IPS-15b (cell line): Measurements from ENCODE around the gene SMYD3.

Source experiments
- H3K27me3 ChIP-seq: one replicate; pipeline ENCODE4 v1.6.1; 2013; ENCODE audit warnings: low read length; ENCODE audit not compliant: control insufficient read depth, insufficient read depth
- H3K36me3 ChIP-seq: one replicate; pipeline ENCODE4 v1.6.1; 2013; ENCODE audit warnings: low read length; ENCODE audit not compliant: control insufficient read depth, insufficient read depth
- H3K4me1 ChIP-seq: one replicate; pipeline ENCODE4 v1.6.1; 2013; ENCODE audit warnings: mild to moderate bottlenecking, low read length; ENCODE audit not compliant: control insufficient read depth, insufficient read depth
- H3K4me3 ChIP-seq: one replicate; pipeline ENCODE4 v1.5.1; 2013; ENCODE audit warnings: low read depth, low read length
- H3K9ac ChIP-seq: one replicate; pipeline ENCODE4 v1.6.1; 2013; ENCODE audit warnings: low read depth, mild to moderate bottlenecking, low read length
- H3K9me3 ChIP-seq: one replicate; pipeline ENCODE4 v1.6.1; 2013; ENCODE audit warnings: mild to moderate bottlenecking, low read length; ENCODE audit not compliant: control insufficient read depth, insufficient read depth

The SMYD3 gene

GRCh38 chr1:246189126-246189525 is 318.0 kb downstream of the SMYD3 start:
- Histone ChIP-seq H3K36me3 (no peaks in the 10 kb centered on the region), H3K27me3 (no peaks in the 10 kb centered on the region), H3K4me3 (no peak overlapping the region), H3K9ac (no peak overlapping the region), H3K9me3 (no peaks in the 10 kb centered on the region), H3K4me1 (no peaks in the 10 kb centered on the region)

DNA sequence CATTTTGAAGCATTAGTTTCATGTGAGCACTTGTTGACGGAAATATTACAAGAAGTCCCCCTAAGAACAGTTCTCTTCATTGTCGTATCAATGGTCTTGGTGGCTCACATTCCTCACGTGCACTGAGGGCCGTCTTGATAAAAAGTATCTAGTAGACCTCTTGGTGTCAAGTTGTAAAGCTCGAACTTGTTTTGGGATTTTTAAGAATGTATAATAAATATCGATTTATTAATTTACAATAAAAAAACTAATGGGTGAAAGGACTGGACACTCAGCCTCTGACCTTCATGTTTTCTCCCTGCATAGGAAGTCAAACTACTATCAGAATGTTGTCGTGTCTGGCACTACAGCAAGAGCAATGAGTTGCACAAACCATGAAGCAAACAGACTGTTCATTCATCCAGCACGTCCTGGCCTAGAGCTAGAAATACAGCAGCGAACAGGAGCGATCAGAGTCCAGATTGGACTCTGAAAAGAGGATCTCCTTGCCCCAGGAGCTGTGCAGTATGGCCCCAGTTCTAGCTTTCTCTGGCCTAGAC is 319.2 kb downstream of the SMYD3 start:
- Histone ChIP-seq H3K9me3 (no peaks in the 10 kb centered on the region), H3K4me1 (no peaks in the 10 kb centered on the region), H3K36me3 (no peaks in the 10 kb centered on the region), H3K9ac (no peak overlapping the region), H3K4me3 (no peak overlapping the region), H3K27me3 (no peaks in the 10 kb centered on the region)

GRCh38 chr1:246184503-246184902 is 322.6 kb downstream of the SMYD3 start:
- Histone ChIP-seq H3K36me3 (no peaks in the 10 kb centered on the region), H3K9ac (no peak overlapping the region), H3K9me3 (no peaks in the 10 kb centered on the region), H3K4me3 (no peak overlapping the region), H3K4me1 (no peaks in the 10 kb centered on the region), H3K27me3 (no peaks in the 10 kb centered on the region)

- Histone ChIP-seq H3K9ac (no peak overlapping the region), H3K36me3 (no peaks in the 10 kb centered on the region), H3K27me3 (no peaks in the 10 kb centered on the region), H3K4me1 (no peaks in the 10 kb centered on the region), H3K4me3 (no peak overlapping the region), H3K9me3 (no peaks in the 10 kb centered on the region)
These were observed 324.8 kb downstream of the SMYD3 start for GRCh38 chr1:246182149-246182851.

DNA sequence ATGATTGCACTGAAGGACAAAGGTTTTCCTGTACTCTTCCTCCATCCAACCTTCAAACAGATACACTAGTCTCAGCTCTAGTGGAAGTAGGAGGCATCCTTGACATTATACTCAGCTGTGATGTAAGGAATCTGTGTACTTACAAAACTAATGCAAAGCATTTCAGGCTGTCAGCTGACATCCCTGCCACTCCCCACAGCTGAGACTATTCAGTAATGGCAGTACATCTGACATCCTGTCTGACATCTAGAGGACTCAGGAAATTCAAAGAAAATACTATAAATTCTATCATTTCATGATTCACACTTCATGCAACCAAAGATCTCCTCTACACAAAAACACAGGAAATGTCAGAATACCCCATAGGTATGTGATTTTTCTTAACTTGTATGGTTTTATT is 325.8 kb downstream of the SMYD3 start:
- Histone ChIP-seq H3K27me3 (no peaks in the 10 kb centered on the region), H3K4me3 (no peak overlapping the region), H3K36me3 (no peaks in the 10 kb centered on the region), H3K9me3 (no peaks in the 10 kb centered on the region), H3K4me1 (no peaks in the 10 kb centered on the region), H3K9ac (no peak overlapping the region)

GRCh38 chr1:246179401-246179800 is 327.7 kb downstream of the SMYD3 start:
- Histone ChIP-seq H3K4me1 (no peaks in the 10 kb centered on the region), H3K27me3 (no peaks in the 10 kb centered on the region), H3K4me3 (no peak overlapping the region), H3K9me3 (no peaks in the 10 kb centered on the region), H3K9ac (no peak overlapping the region), H3K36me3 (no peaks in the 10 kb centered on the region)

DNA sequence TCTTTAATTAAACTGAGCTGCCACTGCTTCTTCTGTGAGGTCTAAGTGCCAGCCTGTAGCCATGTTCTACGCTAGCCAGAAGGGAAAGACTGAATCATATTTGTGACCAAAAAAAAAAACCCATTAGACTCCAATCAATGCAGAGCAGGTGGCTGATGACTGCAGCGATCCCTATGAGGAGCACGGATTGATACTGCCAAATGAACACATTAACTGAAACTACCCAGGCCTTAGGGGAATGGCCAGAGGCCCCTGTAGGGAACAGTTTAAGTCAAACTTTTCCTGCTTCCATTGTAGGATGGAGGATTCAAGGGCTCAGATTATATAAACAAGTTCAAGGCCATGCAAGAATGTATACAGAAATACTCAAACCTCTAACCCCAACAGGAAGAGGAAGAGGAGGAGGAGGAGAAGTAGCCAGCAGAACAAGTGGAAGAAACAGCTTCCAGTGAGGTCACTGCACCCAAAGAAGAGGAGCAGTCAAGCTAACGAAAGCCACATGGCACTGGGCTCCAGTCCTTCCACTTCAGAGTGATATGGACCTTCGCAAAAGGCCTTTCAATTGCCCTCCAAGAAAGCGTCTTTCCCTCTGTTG is 328.3 kb downstream of the SMYD3 start:
- no peaks in the 10 kb centered on the region for H3K27me3 ChIP-seq
- no peaks in the 10 kb centered on the region for H3K36me3 ChIP-seq
- no peaks in the 10 kb centered on the region for H3K4me1 ChIP-seq
- H3K4me3 ChIP-seq, result no peak overlapping the region
- no peaks in the 10 kb centered on the region for H3K9me3 ChIP-seq
- no peak overlapping the region for H3K9ac ChIP-seq

DNA sequence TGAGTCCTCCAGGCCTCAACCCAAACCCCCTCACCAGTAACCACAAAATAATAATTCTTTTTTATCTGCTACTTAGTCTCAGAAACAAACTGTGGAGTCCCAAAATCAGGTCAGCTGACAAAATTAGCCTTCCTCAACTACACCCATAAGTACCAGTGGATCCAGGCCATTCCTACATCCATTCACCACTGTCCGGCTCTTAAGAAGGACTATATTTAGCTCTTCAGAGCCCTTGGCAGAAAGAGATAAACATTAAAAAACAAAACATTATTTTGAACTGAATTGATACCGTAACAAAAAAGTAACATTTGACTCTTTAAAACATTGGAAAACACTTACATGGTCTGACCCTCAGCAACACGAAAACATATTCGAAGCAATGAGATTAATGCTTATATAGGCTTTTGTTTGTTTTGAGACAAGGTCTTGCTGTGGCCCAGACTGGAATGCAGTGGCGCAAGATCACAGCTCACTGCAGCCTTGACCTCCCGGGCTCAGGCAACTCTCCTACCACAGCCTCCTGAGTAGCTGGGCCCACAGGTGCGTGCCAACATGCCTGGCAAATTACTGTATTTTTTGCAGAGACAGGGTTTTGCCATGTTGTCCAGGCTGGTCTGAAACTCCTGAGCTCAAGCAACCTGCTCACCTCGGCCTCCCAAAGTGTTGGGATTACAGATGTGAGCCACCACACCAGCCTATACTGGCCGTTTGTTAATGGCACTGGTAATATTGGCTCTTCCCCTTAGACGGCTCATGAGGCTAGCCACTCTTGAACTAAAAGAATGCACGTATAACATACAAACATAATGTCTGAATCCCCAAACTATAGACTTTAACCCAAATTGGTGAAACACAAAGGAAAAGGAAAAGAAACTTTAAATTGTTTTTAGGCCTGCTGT is 330.7 kb downstream of the SMYD3 start:
- Histone ChIP-seq H3K27me3 (no peaks in the 10 kb centered on the region), H3K4me1 (no peaks in the 10 kb centered on the region), H3K36me3 (no peaks in the 10 kb centered on the region), H3K9me3 (no peaks in the 10 kb centered on the region), H3K9ac (no peak overlapping the region), H3K4me3 (no peak overlapping the region)

DNA sequence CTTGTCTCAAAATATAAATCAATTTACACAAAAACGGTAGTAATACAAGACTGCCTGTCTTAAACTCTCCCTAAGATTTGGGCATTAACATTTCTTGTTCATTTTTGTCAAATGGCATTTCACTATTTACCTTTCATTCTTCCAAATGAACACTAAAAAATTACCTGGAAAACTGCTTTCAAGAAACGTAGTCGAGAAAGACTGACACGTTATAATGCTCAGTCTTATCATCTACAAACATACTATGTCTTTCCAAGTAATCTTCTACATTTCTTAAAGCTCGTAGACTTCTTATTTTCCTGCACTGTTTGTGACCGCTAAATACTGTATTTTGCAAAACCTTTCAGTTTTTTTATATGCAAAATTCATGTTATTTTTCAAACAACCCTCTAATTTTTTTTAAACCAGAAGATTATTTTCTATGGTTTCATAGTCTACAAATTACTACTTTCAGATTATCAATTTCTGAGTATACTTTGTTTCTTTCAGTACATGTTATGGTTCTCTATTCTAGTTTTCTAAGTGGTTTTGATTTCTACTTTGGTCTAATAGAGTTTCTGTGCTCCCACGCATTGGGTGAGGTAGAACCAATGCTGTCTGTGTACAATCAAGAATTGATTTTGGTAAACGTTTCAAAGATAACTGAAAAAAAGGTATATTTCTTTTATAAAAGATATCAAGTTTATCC is 336.4 kb downstream of the SMYD3 start:
- Histone ChIP-seq H3K9ac (no peak overlapping the region), H3K36me3 (no peaks in the 10 kb centered on the region), H3K4me1 (no peaks in the 10 kb centered on the region), H3K4me3 (no peak overlapping the region), H3K9me3 (no peaks in the 10 kb centered on the region), H3K27me3 (no peaks in the 10 kb centered on the region)

GRCh38 chr1:246169486-246169885 is 337.6 kb downstream of the SMYD3 start:
- no peak overlapping the region for H3K9ac ChIP-seq
- H3K4me1 ChIP-seq, result peaks cover 2% of the 10 kb centered on the region
- H3K9me3 ChIP-seq, result no peaks in the 10 kb centered on the region
- no peak overlapping the region for H3K4me3 ChIP-seq
- no peaks in the 10 kb centered on the region for H3K36me3 ChIP-seq
- no peaks in the 10 kb centered on the region for H3K27me3 ChIP-seq

- peaks cover 2% of the 10 kb centered on the region for H3K4me1 ChIP-seq
- H3K9ac ChIP-seq, result no peak overlapping the region
- no peaks in the 10 kb centered on the region for H3K36me3 ChIP-seq
- no peak overlapping the region for H3K4me3 ChIP-seq
- H3K9me3 ChIP-seq, result no peaks in the 10 kb centered on the region
- H3K27me3 ChIP-seq, result no peaks in the 10 kb centered on the region
These were observed 338.1 kb downstream of the SMYD3 start for GRCh38 chr1:246169019-246169418.
